Effector memory CD4-positive, alpha-beta T cell (primary cell): ENCODE results near the gene TRIM2.

Experiments used
- DNase-seq, 3 donors: peaks; one replicate each; pipeline ENCODE4 v3.0.0-alpha.2; 2020
- H3K27ac ChIP-seq: 2 replicates; pipeline ENCODE4 v1.7.0; 2013; ENCODE audit warnings: mild to moderate bottlenecking, low read length, moderate library complexity; ENCODE audit not compliant: insufficient read depth, poor library complexity, severe bottlenecking
- H3K27me3 ChIP-seq: replicated peaks from 2 replicates; pipeline ENCODE4 v1.7.0; 2013; ENCODE audit warnings: mild to moderate bottlenecking, low read length; ENCODE audit not compliant: insufficient read depth, control insufficient read depth, poor library complexity, severe bottlenecking
- H3K36me3 ChIP-seq: 2 replicates; pipeline ENCODE4 v1.7.0; 2013; ENCODE audit warnings: mild to moderate bottlenecking, low read length, moderate library complexity; ENCODE audit not compliant: control insufficient read depth, insufficient read depth
- H3K4me1 ChIP-seq: 2 replicates; pipeline ENCODE4 v1.7.0; 2013; ENCODE audit warnings: low read length, mild to moderate bottlenecking; ENCODE audit not compliant: control insufficient read depth, insufficient read depth, poor library complexity, severe bottlenecking
- H3K4me3 ChIP-seq: 2 replicates; pipeline ENCODE4 v1.7.0; 2013; ENCODE audit warnings: low read length, low read depth, mild to moderate bottlenecking; ENCODE audit not compliant: insufficient read depth, poor library complexity, severe bottlenecking
- H3K9me3 ChIP-seq: 2 replicates; pipeline ENCODE4 v1.7.0; 2013; ENCODE audit warnings: mild to moderate bottlenecking, low read length, moderate library complexity; ENCODE audit not compliant: control insufficient read depth

The TRIM2 gene

DNA sequence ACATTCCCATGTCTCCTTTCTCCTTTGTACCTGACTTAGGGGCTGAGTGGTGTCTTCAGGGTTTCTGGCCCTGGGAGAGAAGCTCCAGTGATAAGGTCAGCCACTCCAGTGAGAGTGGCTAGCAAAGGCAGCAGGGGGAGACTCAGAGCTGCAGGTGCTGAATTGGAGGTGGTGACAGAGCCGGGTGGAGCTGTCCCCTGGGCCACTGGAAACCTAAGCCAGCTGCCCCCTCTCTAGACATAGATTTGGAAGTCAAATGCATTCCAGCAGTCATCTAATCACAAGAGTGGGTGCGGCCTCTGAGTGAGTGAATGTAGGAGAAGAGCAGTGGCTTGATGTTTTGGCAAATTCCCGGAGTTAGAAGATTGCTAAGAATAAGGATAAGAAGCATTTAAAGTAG lies 28.5 kb downstream of the TRIM2 start:
- H3K27ac ChIP-seq: no peak overlapping the region
- DNase-seq: no peak

DNA sequence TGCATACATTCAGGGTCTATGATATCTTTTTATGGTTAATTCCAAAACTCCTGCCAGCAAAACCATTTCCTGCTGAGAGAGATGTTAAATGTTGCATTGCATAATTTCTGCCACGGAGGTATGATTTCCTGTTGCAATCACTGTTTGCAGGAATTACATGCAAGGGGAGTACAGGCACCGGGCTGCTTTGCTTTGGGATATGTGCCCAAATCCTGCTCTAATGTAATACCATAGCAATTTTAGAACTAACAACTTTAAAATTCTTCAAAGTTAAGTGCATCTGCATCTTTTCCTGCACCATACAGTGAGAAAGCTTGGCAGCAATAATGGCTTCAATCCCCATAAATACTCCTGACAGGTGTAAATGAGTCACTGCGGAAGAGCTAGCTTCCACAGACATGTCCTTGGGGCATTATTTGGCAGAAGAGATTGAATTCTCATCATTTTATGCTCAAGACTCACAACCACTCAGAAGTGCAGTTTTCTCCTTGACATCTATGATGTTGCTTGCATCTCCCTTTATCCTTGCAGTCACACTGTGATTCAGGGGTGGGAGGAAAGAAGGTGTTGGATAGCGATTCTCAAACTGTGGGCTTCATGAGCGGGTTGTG lies 29.6 kb downstream of the TRIM2 start:
- Histone ChIP-seq H3K4me1 (peaks cover 5% of the 10 kb centered on the region), H3K36me3 (no peaks in the 10 kb centered on the region), H3K27ac (no peak overlapping the region), H3K9me3 (no peaks in the 10 kb centered on the region), H3K4me3 (no peak overlapping the region), H3K27me3 (no peaks in the 10 kb centered on the region)
- DNase-seq: no peak

More for the DNA sequence above, 28.5 kb downstream of the TRIM2 start:
- no peaks in the 10 kb centered on the region for H3K9me3 ChIP-seq
- H3K4me3 ChIP-seq: no peak overlapping the region
- H3K4me1 ChIP-seq: peaks cover 5% of the 10 kb centered on the region
- no peaks in the 10 kb centered on the region for H3K36me3 ChIP-seq
- no peaks in the 10 kb centered on the region for H3K27me3 ChIP-seq

DNA sequence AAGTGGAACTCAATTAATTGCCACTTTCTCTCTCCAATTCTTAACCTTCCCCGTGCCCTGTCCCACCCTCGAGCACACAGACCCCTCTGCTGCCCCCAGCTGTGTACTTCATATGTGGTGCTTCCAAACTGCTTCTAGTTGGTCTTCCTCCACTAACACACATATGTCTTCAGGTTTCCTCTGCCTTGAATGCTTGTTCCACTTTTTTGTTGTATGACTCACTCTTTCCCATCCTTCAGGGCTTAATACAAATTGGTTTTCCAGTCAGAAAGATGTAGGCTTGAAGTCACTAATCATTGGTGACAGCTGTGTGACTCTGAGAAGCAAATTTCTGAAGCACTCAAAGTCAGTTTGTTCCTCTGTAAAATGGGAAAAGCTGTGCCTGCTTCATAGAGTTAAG lies 30.6 kb downstream of the TRIM2 start:
- Histone ChIP-seq H3K4me3 (no peak overlapping the region), H3K4me1 (peaks cover 5% of the 10 kb centered on the region), H3K36me3 (no peaks in the 10 kb centered on the region), H3K9me3 (no peaks in the 10 kb centered on the region), H3K27ac (no peak overlapping the region), H3K27me3 (no peaks in the 10 kb centered on the region)
- no peak for DNase-seq

DNA sequence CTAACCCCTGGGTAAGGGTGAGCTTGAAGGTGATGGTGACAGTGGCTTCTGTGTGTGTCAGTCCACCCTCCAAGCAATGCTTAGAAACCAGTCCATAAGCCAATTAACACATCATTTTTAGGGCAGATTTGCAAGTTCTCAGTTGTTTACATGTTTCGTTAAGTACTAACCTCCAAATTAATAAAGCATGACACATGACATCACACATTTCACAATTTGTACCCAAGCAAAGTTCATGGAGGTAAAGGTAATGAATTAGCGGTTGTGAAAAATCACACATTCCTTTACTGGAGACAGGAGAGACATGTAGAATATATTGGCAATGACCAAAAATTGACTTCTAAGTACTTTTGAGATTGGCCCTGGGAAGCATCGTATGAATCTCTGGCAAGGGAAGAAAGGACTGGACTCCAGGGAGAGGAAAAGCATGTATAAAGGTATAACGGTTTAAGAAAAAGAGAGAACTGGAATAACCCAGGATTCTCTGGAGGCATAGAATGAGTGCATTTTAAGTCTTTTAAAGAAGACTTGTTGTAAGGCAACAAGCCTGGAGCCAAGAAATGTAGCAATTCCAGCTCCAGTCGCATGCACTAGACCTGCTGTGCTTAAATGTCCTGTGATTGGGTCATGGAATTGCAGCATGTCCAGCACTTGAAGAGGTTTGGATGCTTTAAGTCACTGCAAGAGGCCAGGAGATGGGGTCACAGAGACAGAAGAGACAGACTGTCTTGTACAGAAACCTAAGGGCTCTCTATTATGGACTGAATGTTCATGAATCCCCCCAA lies 34.1 kb downstream of the TRIM2 start:
- no peak for DNase-seq
- no peaks in the 10 kb centered on the region for H3K27me3 ChIP-seq
- no peak overlapping the region for H3K27ac ChIP-seq
- no peak overlapping the region for H3K4me3 ChIP-seq
- no peaks in the 10 kb centered on the region for H3K36me3 ChIP-seq
- H3K9me3 ChIP-seq: no peaks in the 10 kb centered on the region
- peaks cover 5% of the 10 kb centered on the region for H3K4me1 ChIP-seq

DNA sequence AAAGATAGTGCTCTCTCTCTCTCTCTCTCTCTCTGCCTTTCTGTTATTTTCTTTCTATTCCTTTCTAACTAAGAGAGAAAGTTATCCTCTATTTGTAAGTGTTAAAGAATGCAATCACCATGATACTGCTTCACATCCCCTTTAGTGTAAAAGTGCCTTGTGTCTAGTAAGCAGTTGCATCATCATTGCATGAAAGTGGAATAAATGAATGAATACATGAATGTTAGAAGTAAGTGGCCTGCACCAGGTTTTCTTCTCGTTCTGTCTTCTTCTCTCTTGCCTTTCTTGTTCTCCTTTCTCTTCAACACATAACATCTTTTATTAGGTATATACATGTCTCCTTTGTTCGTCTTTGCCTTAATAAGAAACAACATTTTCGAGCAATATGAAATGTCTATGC lies 35.2 kb downstream of the TRIM2 start:
- Histone ChIP-seq H3K4me1 (no peaks in the 10 kb centered on the region), H3K9me3 (no peaks in the 10 kb centered on the region), H3K36me3 (no peaks in the 10 kb centered on the region), H3K27ac (no peak overlapping the region), H3K27me3 (no peaks in the 10 kb centered on the region), H3K4me3 (no peak overlapping the region)
- no peak for DNase-seq

DNA sequence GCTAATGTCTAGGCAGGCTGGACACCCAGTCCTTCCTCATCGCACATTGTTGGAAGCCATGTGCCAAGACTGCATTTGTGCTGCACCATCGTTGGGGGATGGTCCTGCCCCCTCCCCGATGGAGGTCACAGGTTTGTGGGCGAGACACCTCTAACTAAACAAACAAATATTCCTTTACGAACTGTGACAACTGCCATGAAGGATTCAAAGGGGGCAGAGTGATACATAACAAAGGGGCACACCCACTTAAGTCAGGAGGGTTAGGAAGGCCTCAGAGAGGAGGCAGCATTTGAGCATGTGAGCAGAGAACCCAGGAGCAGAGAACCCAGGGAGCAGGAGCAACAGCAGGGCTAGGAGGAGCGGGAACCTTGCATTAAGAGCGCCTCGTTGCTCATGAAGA lies 37.1 kb downstream of the TRIM2 start:
- no peaks in the 10 kb centered on the region for H3K4me1 ChIP-seq
- H3K36me3 ChIP-seq: no peaks in the 10 kb centered on the region
- H3K9me3 ChIP-seq: no peaks in the 10 kb centered on the region
- no peak overlapping the region for H3K27ac ChIP-seq
- H3K4me3 ChIP-seq: no peak overlapping the region
- DNase-seq: no peak
- no peaks in the 10 kb centered on the region for H3K27me3 ChIP-seq

DNA sequence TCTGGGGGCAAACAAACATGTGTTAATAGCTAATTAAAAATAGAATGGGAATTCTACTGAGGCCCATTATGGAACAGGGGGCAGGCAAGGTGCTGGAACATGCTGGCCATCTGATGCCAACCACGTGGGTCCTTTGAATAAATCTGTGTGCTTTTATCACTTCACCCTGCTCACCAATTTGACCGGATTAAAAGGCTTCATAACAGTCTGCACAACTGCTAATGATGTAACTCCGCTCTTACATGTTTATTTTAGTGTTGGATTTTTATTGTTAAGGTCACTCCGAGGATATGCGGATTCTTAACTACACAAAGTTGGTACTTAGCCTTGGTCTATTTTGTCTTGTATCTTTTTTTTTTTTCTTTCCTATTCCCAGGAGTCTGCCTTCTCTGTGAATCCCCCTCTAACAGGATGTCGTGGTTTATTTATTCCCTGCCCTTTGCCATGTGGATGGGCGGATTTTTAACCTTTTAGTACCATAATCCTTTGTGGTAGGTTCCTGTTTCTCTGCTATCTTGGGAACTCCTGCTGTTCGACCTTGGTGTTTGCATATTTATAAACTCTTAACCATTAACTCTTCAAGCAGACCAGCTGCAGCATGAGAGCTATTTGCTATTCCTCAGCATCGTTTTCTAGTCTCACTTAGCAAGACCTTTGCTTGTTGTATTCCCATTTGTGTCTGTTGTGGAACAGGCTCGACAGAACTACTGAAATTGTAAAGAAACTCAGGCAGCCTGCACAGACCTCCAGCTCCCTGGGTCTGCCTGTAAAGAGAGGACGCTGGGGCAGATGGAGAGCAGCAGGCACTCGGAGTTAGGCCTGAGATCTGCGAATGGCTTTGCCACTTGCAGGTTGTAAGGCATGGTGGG lies 38.0 kb downstream of the TRIM2 start:
- no peak for DNase-seq
- H3K4me3 ChIP-seq: no peak overlapping the region
- H3K27me3 ChIP-seq: no peaks in the 10 kb centered on the region
- H3K27ac ChIP-seq: no peak overlapping the region
- H3K36me3 ChIP-seq: no peaks in the 10 kb centered on the region
- no peaks in the 10 kb centered on the region for H3K9me3 ChIP-seq
- H3K4me1 ChIP-seq: no peaks in the 10 kb centered on the region

DNA sequence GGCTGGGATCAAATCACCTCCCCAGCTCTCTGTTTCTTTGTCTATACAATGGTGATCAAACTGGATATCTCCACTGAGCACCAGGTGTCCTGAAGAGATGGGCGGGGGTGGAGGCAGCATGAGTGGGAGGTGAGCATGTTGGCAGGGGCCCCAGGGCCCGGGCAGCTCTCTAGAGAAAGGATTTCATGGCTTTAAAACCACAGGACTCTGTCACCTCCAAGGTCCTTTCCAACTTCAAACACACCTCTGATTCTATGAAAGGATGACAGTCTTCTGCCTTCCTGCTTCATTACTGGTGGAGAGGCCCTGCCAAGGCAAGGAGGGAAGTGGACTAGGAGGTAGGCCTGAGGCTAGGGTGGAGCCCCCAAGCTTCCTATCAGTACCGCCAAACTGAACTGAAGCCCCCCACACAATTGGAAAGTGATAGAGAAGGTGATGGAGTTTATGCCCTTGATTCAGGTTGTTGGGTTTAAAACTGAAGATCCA lies 38.6 kb downstream of the TRIM2 start:
- no peak for DNase-seq
- H3K9me3 ChIP-seq: no peaks in the 10 kb centered on the region
- no peak overlapping the region for H3K27ac ChIP-seq
- H3K4me1 ChIP-seq: no peaks in the 10 kb centered on the region
- no peaks in the 10 kb centered on the region for H3K36me3 ChIP-seq
- H3K27me3 ChIP-seq: no peaks in the 10 kb centered on the region
- no peak overlapping the region for H3K4me3 ChIP-seq

DNA sequence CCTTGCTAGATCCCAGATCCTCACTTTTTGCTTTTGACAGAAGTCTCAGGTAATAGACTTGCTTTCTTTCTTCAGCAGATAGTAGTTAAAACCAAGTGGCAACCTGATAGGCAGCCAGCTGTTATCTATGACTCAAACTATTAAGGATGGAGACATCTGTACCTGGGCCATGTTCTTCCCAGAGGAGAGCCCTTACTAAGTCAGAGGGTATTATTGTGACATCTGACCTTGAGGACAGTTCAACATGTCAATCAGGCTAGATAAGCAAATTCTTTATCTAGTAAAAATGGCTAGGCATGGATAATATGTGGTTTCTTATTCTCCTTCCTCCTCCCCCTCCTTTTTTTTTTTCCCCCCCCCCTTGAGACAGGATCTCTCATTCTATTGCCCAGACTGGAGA lies 39.2 kb downstream of the TRIM2 start:
- no peaks in the 10 kb centered on the region for H3K36me3 ChIP-seq
- no peak for DNase-seq
- H3K27me3 ChIP-seq: no peaks in the 10 kb centered on the region
- H3K4me3 ChIP-seq: no peak overlapping the region
- H3K27ac ChIP-seq: no peak overlapping the region
- H3K4me1 ChIP-seq: peaks cover 4% of the 10 kb centered on the region
- no peaks in the 10 kb centered on the region for H3K9me3 ChIP-seq

DNA sequence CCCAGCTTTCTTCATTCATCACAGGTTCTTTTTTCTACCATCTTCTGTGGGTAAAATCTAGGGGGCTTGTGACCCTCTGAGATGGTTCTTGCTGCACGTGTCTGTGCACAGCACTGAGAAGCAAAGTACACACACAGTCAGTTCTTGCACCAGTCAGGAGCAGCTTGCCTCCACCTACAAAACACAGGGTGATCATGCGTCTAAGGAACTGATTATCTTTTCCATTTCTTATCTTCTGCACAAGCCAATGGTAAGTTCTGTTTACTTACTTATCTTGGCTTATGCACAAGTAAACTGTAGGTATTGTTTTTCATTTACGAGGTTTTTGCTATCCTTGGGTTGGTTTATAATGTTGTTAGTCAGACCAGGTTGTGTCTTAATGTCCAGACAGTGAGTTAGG lies 40.7 kb downstream of the TRIM2 start:
- no peak overlapping the region for H3K27ac ChIP-seq
- no peak overlapping the region for H3K4me3 ChIP-seq
- no peaks in the 10 kb centered on the region for H3K36me3 ChIP-seq
- no peaks in the 10 kb centered on the region for H3K9me3 ChIP-seq
- H3K27me3 ChIP-seq: no peaks in the 10 kb centered on the region
- DNase-seq: no peak
- peaks cover 12% of the 10 kb centered on the region for H3K4me1 ChIP-seq
